ENCODE results near the gene CXCL10. TPM values are rescaled to one million over a fixed set of nuclear protein-coding genes. Genes with fewer than 3 reads are reported as not detected.

CXCL10 gene
- total RNA-seq, 6 experiments from 2014 or later, result not detected

DNA sequence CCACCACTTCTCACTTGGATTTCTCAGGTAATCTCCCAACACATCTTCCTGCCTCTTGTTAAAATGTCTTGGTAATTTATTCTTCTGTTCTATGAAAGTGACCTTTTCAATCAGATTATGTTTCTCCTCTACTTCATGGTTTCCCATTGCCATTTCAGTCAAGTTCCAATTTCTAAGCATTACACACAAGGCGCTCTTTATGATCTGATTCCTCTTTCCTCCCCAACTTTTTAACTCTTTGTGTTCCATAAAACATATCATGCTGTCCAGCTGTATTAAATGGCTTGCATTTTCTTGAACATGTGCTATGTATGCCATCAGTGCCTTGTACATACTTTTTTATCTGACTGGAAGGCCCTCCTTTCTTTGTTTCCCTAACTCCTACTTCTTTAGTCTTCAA lies 38.1 kb upstream of the CXCL10 start:
- H3K27ac Mint-ChIP-seq, result no peak overlapping the region
- peaks cover 22% of the 10 kb centered on the region for H3K27me3 Mint-ChIP-seq (ENCODE audit: insufficient read depth)
- no peak overlapping the region for H3K4me3 Mint-ChIP-seq
- H3K36me3 Mint-ChIP-seq (ENCODE audit: low read depth), result no peaks in the 10 kb centered on the region
- no peaks in the 10 kb centered on the region for H3K9me3 Mint-ChIP-seq
- no peak for DNase-seq
- TF ChIP-seq CTCF (IDR thresholded peaks at IDR 0.05), result no peak
- no peaks in the 10 kb centered on the region for H3K4me1 Mint-ChIP-seq (ENCODE audit: low read depth)

GRCh38 chr4:76060506-76060905 lies 37.2 kb upstream of the CXCL10 start:
- DNase-seq, result no peak
- TF ChIP-seq CTCF (IDR thresholded peaks at IDR 0.05), result no peak
- no peak overlapping the region for H3K27ac Mint-ChIP-seq
- peaks cover 28% of the 10 kb centered on the region for H3K27me3 Mint-ChIP-seq (ENCODE audit: insufficient read depth)
- no peaks in the 10 kb centered on the region for H3K36me3 Mint-ChIP-seq (ENCODE audit: low read depth)
- H3K4me1 Mint-ChIP-seq (ENCODE audit: low read depth), result no peaks in the 10 kb centered on the region
- H3K9me3 Mint-ChIP-seq, result no peaks in the 10 kb centered on the region
- H3K4me3 Mint-ChIP-seq, result no peak overlapping the region

DNA sequence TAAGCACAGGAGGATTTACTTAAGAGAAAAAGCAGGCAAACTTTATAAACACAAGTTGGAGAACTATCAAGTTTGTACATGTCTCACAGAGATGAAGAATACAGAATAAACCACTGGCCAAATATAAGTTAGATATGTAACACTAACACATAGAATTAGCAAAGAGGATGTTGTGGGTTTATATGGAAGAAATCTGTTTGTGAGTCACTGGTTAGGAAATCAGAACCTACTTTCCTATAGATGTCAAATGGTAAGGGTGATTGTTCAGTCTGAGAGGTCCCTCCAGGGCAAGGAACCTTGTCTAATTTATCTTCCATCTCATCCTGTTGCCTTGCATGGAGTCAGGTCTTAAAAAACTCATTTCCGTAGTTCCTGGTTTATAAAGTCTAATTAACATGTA lies 36.5 kb upstream of the CXCL10 start:
- no peaks in the 10 kb centered on the region for H3K4me1 Mint-ChIP-seq (ENCODE audit: low read depth)
- no peak for TF ChIP-seq CTCF (IDR thresholded peaks at IDR 0.05)
- H3K27me3 Mint-ChIP-seq (ENCODE audit: insufficient read depth), result peaks cover 34% of the 10 kb centered on the region
- H3K4me3 Mint-ChIP-seq, result no peak overlapping the region
- no peaks in the 10 kb centered on the region for H3K36me3 Mint-ChIP-seq (ENCODE audit: low read depth)
- DNase-seq, result no peak
- no peak overlapping the region for H3K27ac Mint-ChIP-seq
- no peaks in the 10 kb centered on the region for H3K9me3 Mint-ChIP-seq

GRCh38 chr4:76058888-76059426 lies 35.7 kb upstream of the CXCL10 start:
- H3K4me1 Mint-ChIP-seq (ENCODE audit: low read depth), result no peaks in the 10 kb centered on the region
- no peak overlapping the region for H3K27ac Mint-ChIP-seq
- no peaks in the 10 kb centered on the region for H3K36me3 Mint-ChIP-seq (ENCODE audit: low read depth)
- DNase-seq, result no peak
- peaks cover 35% of the 10 kb centered on the region for H3K27me3 Mint-ChIP-seq (ENCODE audit: insufficient read depth)
- no peak for TF ChIP-seq CTCF (IDR thresholded peaks at IDR 0.05)
- H3K9me3 Mint-ChIP-seq, result no peaks in the 10 kb centered on the region
- no peak overlapping the region for H3K4me3 Mint-ChIP-seq

GRCh38 chr4:76058302-76058701 lies 35.0 kb upstream of the CXCL10 start:
- Mint-ChIP-seq H3K36me3 (ENCODE audit: low read depth) (no peaks in the 10 kb centered on the region), H3K27me3 (ENCODE audit: insufficient read depth) (peaks cover 35% of the 10 kb centered on the region), H3K9me3 (no peaks in the 10 kb centered on the region), H3K4me1 (ENCODE audit: low read depth) (no peaks in the 10 kb centered on the region), H3K27ac (no peak overlapping the region), H3K4me3 (no peak overlapping the region)
- TF ChIP-seq CTCF (IDR thresholded peaks at IDR 0.05), result no peak
- DNase-seq, result no peak

GRCh38 chr4:76055421-76055820 lies 32.1 kb upstream of the CXCL10 start:
- Mint-ChIP-seq H3K9me3 (no peaks in the 10 kb centered on the region), H3K27me3 (ENCODE audit: insufficient read depth) (peaks cover 29% of the 10 kb centered on the region)

More at GRCh38 chr4:76055421-76055820, 32.1 kb upstream of the CXCL10 start:
- DNase-seq, result no peak
- Mint-ChIP-seq H3K36me3 (ENCODE audit: low read depth) (no peaks in the 10 kb centered on the region), H3K27ac (no peak overlapping the region), H3K4me3 (no peak overlapping the region), H3K4me1 (ENCODE audit: low read depth) (no peaks in the 10 kb centered on the region)
- TF ChIP-seq CTCF (IDR thresholded peaks at IDR 0.05), result no peak
